ENCODE results near the gene CNTNAP2.
"Not testable (repeated sequence)": the region's sequence is repeated elsewhere in the genome, so short reads cannot be mapped to it uniquely, and the experiment has no call there.

The CNTNAP2 gene

GRCh38 chr7:148447221-148447849 is 2330.7 kb downstream of the CNTNAP2 start:
- DNase-seq (ENCODE audit: low read depth) = no peak

- DNase-seq (ENCODE audit: low read depth) = not testable (repeated sequence)
These were observed 2334.9 kb downstream of the CNTNAP2 start for GRCh38 chr7:148451526-148451925.

GRCh38 chr7:148456351-148456750 is 2339.8 kb downstream of the CNTNAP2 start:
- no peak for DNase-seq (ENCODE audit: low read depth)

DNA sequence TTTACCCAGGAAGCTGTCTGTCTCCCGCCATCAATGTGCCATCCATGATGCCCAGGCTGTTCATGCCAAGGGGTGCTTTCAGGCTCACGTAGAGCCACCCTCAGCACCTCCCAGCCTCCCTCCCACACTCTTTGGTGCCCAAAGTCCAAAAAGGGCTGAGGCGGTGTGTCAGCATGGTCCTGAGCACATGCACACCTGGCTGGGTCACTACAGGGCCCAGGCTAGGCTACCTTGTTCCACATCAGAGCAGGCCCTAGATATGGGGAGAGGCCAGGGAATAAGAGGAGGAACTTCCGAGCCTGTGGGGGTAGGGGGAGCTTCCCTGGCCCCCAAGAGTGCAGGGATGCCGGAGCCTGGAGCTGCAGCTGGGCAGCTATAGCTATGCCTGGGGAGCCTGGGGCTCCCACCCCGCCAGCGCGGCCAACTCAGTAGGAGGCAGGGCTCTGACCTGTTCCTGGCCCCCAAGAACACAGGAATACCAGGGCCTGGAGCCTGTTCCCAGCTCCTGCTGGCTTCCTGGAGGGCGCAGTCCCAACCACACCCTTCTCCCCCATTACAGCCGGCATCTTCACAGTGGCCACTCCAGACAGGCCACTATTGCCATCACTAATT is 2340.8 kb downstream of the CNTNAP2 start:
- DNase-seq (ENCODE audit: low read depth) = no peak

DNA sequence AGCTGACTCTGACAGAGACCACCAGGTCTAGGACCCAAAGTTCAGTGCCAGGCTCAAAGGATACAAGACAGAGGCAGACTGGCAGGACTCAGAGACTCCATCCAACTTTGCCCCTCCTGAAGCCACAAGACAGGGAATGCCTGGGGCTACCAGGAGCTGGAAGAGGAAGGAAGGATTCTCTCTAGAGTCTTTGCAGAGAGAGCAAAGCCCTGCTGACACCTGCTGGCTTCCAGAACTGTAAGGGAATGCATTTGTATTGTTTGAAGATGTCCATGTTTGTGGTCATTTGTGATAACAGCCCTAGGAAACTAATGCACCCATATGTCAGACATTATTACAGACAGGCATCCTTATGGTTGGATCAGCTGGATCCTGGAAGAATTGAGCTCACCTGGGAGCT is 2341.7 kb downstream of the CNTNAP2 start:
- DNase-seq (ENCODE audit: low read depth) = no peak

DNA sequence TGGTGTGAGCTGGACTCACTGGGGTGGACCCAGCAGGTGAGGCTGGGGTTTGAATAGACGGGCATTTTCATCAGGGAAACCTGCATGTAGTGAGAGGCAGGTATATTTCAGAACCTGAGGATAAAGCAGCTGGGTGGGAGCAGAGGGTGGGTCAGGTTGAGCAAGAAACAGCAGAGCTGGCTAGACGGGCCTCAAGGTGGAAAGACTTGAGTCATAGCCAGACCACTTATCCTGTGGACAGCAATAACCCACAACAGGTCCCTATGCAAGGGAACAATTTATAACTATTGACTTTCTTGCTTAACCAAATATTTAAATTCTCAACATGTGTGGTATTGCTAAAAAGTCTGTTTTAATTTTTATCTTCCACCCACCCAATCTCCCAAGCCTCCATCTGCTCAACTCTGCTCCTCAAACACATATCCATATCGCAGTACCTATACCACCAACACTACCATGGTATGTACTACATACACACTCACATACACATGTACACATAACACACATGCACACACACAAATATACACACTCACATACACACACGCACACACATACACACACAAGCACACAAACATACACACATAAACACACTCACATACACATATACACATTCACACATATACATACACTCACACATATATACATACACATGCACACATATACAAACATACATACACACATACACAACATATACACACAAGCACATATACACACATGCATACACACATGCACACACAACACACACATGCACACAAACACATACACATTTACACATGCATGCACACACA is 2345.0 kb downstream of the CNTNAP2 start:
- no peak for DNase-seq (ENCODE audit: low read depth)

GRCh38 chr7:148462774-148463173 is 2346.2 kb downstream of the CNTNAP2 start:
- not testable (repeated sequence) for DNase-seq (ENCODE audit: low read depth)

GRCh38 chr7:148463210-148463609 is 2346.6 kb downstream of the CNTNAP2 start:
- DNase-seq (ENCODE audit: low read depth) = no peak

DNA sequence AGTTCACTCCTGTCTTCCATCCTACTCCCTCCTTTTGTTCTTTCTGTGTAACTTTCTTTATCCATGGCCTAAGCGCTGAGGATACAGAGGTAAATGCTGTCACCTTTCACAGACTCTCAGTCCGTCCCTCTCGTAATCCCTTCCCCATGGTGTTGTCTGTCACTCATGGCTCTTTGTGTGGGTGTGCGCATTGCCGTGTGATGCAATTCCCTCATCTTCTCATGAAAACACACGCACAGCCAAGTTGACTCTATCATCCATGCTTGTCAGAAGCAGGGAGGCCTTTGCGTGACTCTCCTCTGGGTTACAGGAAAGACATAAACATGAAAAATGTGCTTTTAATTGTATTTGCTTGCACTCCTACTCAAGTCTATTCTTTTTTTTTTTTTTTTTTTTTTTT is 2348.3 kb downstream of the CNTNAP2 start:
- DNase-seq (ENCODE audit: low read depth) = no peak

DNA sequence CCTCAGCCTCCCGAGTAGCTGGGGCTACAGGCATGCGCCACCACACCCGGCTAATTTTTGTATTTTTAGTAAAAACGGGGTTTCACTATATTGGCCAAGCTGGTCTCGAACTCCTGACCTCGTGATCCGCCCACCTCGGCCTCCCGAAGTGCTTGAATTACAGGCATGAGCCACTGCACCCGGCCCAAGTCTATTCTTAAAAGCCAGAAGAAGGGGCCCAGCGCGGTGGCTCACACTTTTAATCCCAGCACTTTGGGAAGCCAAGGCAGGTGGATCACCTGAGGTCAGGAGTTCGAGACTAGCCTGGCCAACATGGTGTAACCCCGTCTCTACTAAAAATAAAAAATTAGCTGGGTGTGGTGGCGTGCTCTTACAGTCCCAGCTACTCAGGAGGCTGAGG is 2348.8 kb downstream of the CNTNAP2 start:
- DNase-seq (ENCODE audit: low read depth) = not testable (repeated sequence)

DNA sequence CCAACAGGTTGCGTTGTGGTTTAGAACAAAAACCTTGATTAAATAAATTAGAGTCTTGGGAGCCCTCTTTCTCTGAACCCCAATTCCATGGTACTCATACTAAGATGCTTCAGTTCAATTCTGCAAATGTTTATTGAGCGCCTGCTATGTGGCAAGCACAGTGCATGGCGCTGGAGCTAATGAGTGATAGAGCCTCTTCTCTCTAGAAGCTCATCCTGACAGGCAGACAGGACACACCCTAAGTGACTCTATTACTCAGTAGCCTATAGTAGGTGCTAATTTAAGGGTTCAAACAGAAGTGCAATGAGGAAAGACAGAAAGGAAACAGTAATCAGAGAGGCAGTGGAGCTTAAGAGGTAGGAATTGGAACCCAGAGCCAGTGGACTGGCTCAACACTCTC is 2349.5 kb downstream of the CNTNAP2 start:
- DNase-seq (ENCODE audit: low read depth) = no peak

DNA sequence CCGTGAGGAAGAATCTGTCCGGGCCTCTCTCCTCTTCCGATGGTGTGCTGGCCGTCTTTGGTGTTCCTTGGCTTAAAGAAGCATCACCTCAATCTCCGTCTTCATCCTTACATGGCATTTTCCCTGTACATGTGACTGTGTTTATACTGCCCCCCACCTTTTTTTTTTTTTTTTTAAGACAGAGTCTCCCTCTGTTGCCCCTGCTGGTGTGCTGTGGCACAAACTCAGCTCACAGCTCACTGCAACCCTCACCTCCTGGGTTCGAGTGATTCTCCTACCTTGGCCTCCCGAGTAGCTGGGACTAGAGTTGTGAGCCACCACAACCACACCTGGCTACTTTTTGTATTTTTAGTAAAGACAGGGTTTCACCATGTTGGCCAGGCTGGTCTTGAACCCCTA is 2352.1 kb downstream of the CNTNAP2 start:
- no peak for DNase-seq (ENCODE audit: low read depth)

Data from iris pigment epithelial cell (primary cell).